HEK293T (cell line): Measurements from ENCODE around the gene PFKFB2.

ENCODE experiments used
- BHLHE40 ChIP-seq: fragments of 450-650 bp; IDR thresholded peaks from 2 replicates; pipeline ENCODE4 v1.6.1; 2016; ENCODE audit warnings: mild to moderate bottlenecking, moderate library complexity, borderline replicate concordance
- HDGF ChIP-seq: fragments of 450-650 bp; IDR thresholded peaks from 2 replicates; pipeline ENCODE4 v1.6.1; 2017; ENCODE audit warnings: antibody characterized with exemption, borderline replicate concordance
- PKNOX1 ChIP-seq: fragments of 450-650 bp; IDR thresholded peaks from 2 replicates; pipeline ENCODE4 v1.6.1; 2016
- SP1 ChIP-seq: fragments of 450-650 bp; IDR thresholded peaks from 2 replicates; pipeline ENCODE4 v1.6.1; 2017

DNA sequence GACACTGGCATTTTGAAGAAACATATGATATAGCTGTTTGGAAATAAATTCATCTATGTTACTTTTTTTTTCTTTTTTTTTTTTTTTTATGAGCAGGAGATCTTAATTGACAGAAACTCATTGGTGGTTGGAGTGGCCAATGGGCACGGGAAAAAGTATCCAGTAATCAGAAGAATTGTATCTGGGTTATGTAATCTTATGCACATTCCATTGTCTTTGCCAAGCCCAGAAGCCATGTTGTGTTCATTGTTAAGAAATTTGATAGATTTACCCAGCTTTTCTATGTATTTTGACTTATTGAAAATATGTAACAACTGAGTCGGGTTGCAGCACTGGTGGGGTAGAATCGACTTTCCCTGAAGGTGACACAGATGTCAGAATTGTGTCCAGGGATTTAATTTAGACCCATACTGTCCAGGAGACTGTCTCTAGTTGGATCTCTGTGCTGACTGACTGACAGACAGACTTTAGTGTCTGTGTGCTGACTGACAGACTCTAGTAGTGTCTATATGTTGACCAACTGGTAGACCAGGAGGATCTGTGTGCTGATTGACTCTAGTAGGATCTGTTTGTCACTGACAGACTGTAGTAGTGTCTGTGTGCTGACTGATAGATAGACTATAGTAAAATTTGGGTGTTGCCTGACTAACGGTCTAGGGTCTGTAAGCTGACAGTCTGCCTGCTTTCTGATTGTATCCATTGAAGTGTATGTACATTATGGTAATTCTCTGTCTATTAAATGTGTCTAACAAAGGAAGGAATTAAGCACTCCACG is 23.3 kb downstream of the PFKFB2 start:
- no peak for TF ChIP-seq SP1
- no peak for TF ChIP-seq PKNOX1
- TF ChIP-seq HDGF: no peak
- TF ChIP-seq BHLHE40: no peak
